Right ventricle myocardium inferior (tissue), 1 donor: ENCODE data around the gene GPANK1. TPM values are rescaled to one million over a fixed set of nuclear protein-coding genes. Genes with fewer than 3 reads are reported as not detected.

Experiments
- microRNA-seq: library from miRNA; unstranded; fragments of <30 nt; microRNA quantifications from one replicate; pipeline ENCODE4 v1.2.0, GENCODE V29; 2020
- total RNA-seq: library from RNA; stranded (reverse); fragmentation: NEBNext Ultra II Directional; extraction: Animal tissue kit (Norgen Biotek cat#: 25700); gene quantifications from one replicate; pipeline ENCODE4 v1.2.1, GENCODE V29; 2021
- donor health status: DM: no; HTN: yes; CAD: no; lungs with severe emphysema.

Gene GPANK1
- total RNA-seq, 1 donor from 2014 or later, result 17.1 TPM

Small RNA genes lying within 50 kb of the gene (microRNA-seq; reads per million reads assigned to microRNA genes)
- not detected for gene MIR4646
- gene MIR6832, result not detected

Other genes with a start within 250 kb of the GPANK1 start
- gene MICB, start 166.9 kb downstream of the GPANK1 start, total RNA-seq, result 1.5 TPM
- not detected for gene MCCD1, start 136.0 kb downstream of the GPANK1 start, total RNA-seq
- 159 TPM for gene DDX39B, start 123.0 kb downstream of the GPANK1 start, total RNA-seq
- gene ATP6V1G2, start 118.4 kb downstream of the GPANK1 start, total RNA-seq, result 2.2 TPM
- 10.8 TPM for gene NFKBIL1, start 117.4 kb downstream of the GPANK1 start, total RNA-seq
- not detected for gene LTA, start 92.7 kb downstream of the GPANK1 start, total RNA-seq
- 0.51 TPM for gene TNF, start 89.4 kb downstream of the GPANK1 start, total RNA-seq
- gene LTB, start 82.6 kb downstream of the GPANK1 start, total RNA-seq, result 1.6 TPM
- 9.0 TPM for gene LST1, start 78.7 kb downstream of the GPANK1 start, total RNA-seq
- gene NCR3, start 72.0 kb downstream of the GPANK1 start, total RNA-seq, result 0.49 TPM
- gene AIF1, start 49.8 kb downstream of the GPANK1 start, total RNA-seq, result 22.1 TPM
- gene PRRC2A, start 44.3 kb downstream of the GPANK1 start, total RNA-seq, result 82.7 TPM
- 260 TPM for gene BAG6, start 12.3 kb downstream of the GPANK1 start, total RNA-seq
- 0.87 TPM for gene APOM, start 9.1 kb downstream of the GPANK1 start, total RNA-seq
- 17.0 TPM for gene C6orf47, start 4.2 kb downstream of the GPANK1 start, total RNA-seq
- gene CSNK2B, start 1.1 kb upstream of the GPANK1 start, total RNA-seq, result 97.3 TPM
- 3.9 TPM for gene LY6G5B, start 5.0 kb upstream of the GPANK1 start, total RNA-seq
- gene LY6G5C, start 16.1 kb upstream of the GPANK1 start, total RNA-seq, result 1.5 TPM
- gene ABHD16A, start 38.3 kb upstream of the GPANK1 start, total RNA-seq, result 26.9 TPM
- not detected for gene LY6G6F, start 41.9 kb upstream of the GPANK1 start, total RNA-seq
- not detected for gene LY6G6D, start 50.4 kb upstream of the GPANK1 start, total RNA-seq
- gene LY6G6C, start 56.7 kb upstream of the GPANK1 start, total RNA-seq, result not detected
- gene MPIG6B, start 58.4 kb upstream of the GPANK1 start, total RNA-seq, result 0.70 TPM
- gene DDAH2, start 64.3 kb upstream of the GPANK1 start, total RNA-seq, result 40.6 TPM
- 102 TPM for gene CLIC1, start 71.5 kb upstream of the GPANK1 start, total RNA-seq
- gene MSH5, start 75.0 kb upstream of the GPANK1 start, total RNA-seq, result 2.0 TPM
- gene SAPCD1, start 97.7 kb upstream of the GPANK1 start, total RNA-seq, result 0.57 TPM
- gene VWA7, start 112.3 kb upstream of the GPANK1 start, total RNA-seq, result 12.1 TPM
- gene VARS1, start 130.8 kb upstream of the GPANK1 start, total RNA-seq, result 29.7 TPM
- 24.6 TPM for gene LSM2, start 142.0 kb upstream of the GPANK1 start, total RNA-seq
- 1.6 TPM for gene HSPA1L, start 150.3 kb upstream of the GPANK1 start, total RNA-seq
- 298 TPM for gene HSPA1A, start 150.5 kb upstream of the GPANK1 start, total RNA-seq
- gene HSPA1B, start 162.7 kb upstream of the GPANK1 start, total RNA-seq, result 215 TPM
- 25.6 TPM for gene NEU1, start 197.8 kb upstream of the GPANK1 start, total RNA-seq
- gene SLC44A4, start 214.0 kb upstream of the GPANK1 start, total RNA-seq, result not detected
- 16.8 TPM for gene EHMT2, start 232.7 kb upstream of the GPANK1 start, total RNA-seq
- 3.2 TPM for gene ZBTB12, start 237.1 kb upstream of the GPANK1 start, total RNA-seq